Lung (tissue), 12 donors: ENCODE results near the gene PCDH18. TPM values are rescaled to one million over a fixed set of nuclear protein-coding genes. Genes with fewer than 3 reads are reported as not detected.

ENCODE experiments used
- ATAC-seq: fragments of 200-7000 bp; cut with Tn5 transposase; one replicate; pipeline ENCODE4 v1.9.1; 2020; ENCODE audit warnings: moderate number of reproducible peaks; ENCODE audit not compliant: insufficient read depth, low FRiP score
- DNase-seq, 3 donors: peaks; one replicate each; pipeline ENCODE4 v3.0.0-alpha.2; 2013 to 2017
- H3K27ac ChIP-seq, 2 donors: one replicate each; pipeline ENCODE4 v1.5.1; 2013; ENCODE audit warnings: mild to moderate bottlenecking in 2 of 2, moderate library complexity in 2 of 2, control low read depth in 1 of 2, inconsistent platforms in 1 of 2, low read depth in 1 of 2, low read length in 1 of 2
- H3K27me3 ChIP-seq, 3 donors: one replicate each; pipeline ENCODE4 v1.5.1; 2013; ENCODE audit warnings: low read length in 2 of 3; ENCODE audit not compliant: control insufficient read depth in 3 of 3, insufficient read depth in 3 of 3
- H3K36me3 ChIP-seq, 4 donors: one replicate each; pipeline ENCODE4 v1.5.1; 2013; ENCODE audit warnings: low read length in 4 of 4, mild to moderate bottlenecking in 1 of 4, moderate library complexity in 1 of 4; ENCODE audit not compliant: control insufficient read depth in 4 of 4, insufficient read depth in 4 of 4
- H3K4me1 ChIP-seq, 5 donors: one replicate each; pipeline ENCODE4 v1.5.1; 2013; ENCODE audit warnings: low read length in 5 of 5, mild to moderate bottlenecking in 2 of 5, moderate library complexity in 1 of 5; ENCODE audit not compliant: control insufficient read depth in 5 of 5, insufficient read depth in 5 of 5
- H3K4me3 ChIP-seq: one replicate; pipeline ENCODE4 v1.5.1; 2013; ENCODE audit warnings: mild to moderate bottlenecking, control low read depth, moderate library complexity
- H3K9ac ChIP-seq, 2 donors: one replicate each; pipeline ENCODE4 v1.5.1; 2013; ENCODE audit warnings: low read length in 2 of 2, control low read depth in 1 of 2; ENCODE audit not compliant: insufficient read depth in 1 of 2
- H3K9me3 ChIP-seq, 4 donors: one replicate each; pipeline ENCODE4 v1.5.1; 2013; ENCODE audit warnings: low read length in 3 of 4, mild to moderate bottlenecking in 1 of 4, moderate library complexity in 1 of 4; ENCODE audit not compliant: control insufficient read depth in 4 of 4, insufficient read depth in 3 of 4
- CTCF ChIP-seq: IDR thresholded peaks from 2 replicates; pipeline ENCODE4 v1.5.1; 2012; ENCODE audit warnings: mild to moderate bottlenecking; ENCODE audit errors: control extremely low read depth, extremely low read depth
- WGBS, 2 donors: extraction: QIAGEN DNeasy Blood & Tissue Kit; methylation state at CpG; one replicate each; pipeline ENCODE4 v1.1.7; 2013; 5-methylcytosine and 5-hydroxymethylcytosine counted together
- polyA plus RNA-seq, 2 donors: library from polyadenylated mRNA; stranded (reverse); fragments of 200-250 nt; gene quantifications; one replicate each; pipeline ENCODE4 v1.2.1, GENCODE V29; 2013
- total RNA-seq, 2 donors: library from RNA; depleted of rRNA in 1 of 2; stranded (reverse); fragments of >200 nt in 1 of 2; gene quantifications; one replicate each; pipeline ENCODE4 v1.2.1, GENCODE V29; 2014 to 2021
- donor health status: control.
- donor health status: control.
- donor health status: Bipolar disorder and iron deficiency.
- donor health status: healthy.
- donor health status: DM: yes; HTN: yes; CAD: no.

The PCDH18 gene
- total and polyA plus RNA-seq, 4 donors: 1.7 to 106 (median 4.8) TPM

DNA sequence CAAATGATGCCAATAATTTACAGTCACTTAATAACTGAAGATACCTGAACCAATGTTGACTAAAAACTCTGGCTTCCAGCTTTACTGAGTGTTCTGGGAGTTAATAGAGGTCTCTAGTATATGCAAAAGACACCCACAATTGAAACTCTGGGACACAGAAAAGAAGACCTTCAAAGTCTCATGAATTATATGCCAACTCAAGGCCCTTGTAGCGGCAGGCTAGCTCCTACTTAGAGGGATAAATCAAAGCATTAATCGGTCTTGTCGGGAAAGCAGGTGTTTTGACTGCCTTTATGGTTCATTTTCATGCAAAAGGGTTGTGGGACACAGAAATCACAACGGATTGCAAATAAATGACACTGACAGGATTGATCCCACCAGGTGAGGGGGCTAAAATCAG is 55.9 kb downstream of the PCDH18 start:
- H3K4me3 ChIP-seq: no peak overlapping the region
- no peaks in the 10 kb centered on the region for H3K36me3 ChIP-seq
- no peak for TF ChIP-seq CTCF
- H3K4me1 ChIP-seq: peaks cover 0 to 25% (median 3%) of the 10 kb centered on the region in 5 donors
- H3K27ac ChIP-seq: no peak overlapping the region
- H3K9ac ChIP-seq: no peak overlapping the region
- ATAC-seq (no peak), DNase-seq (no peak)
- H3K9me3 ChIP-seq: no peaks in the 10 kb centered on the region
- 75 to 83% methylated on average over 4 of the region's 4 CpGs for WGBS, 2 donors
- no peaks in the 10 kb centered on the region for H3K27me3 ChIP-seq

DNA sequence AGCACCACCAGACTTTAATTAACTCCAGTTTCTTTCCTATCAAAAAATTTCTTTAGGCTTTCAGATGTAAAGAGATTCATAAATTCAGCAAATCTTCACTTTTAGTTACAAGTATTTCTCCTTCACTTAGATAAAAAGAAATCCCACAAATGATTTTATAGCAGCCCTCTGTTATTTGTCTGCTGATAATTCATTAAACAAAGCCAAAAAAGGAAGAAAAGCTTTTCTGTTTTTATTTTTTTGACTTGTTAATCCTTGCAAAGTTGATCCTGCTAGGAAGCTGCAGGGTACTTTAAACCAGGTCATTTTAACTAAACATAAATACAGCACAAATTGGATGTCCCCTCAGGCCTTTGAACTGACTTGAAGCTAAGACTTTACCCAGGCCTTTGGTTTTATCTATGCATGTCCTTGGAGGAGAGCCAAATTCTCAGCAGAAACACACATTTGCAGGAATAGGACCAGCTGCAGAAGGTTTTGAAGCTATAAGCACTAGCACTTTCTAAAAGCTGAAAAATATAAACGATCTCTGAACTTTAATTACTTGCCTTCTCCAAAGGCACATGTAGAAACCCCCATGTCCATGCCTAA is 57.5 kb downstream of the PCDH18 start:
- no peak for ATAC-seq
- peak; percentile 72 to 98 (median 98) for DNase-seq
- Histone ChIP-seq H3K4me3 (no peak overlapping the region), H3K27ac (no peak overlapping the region), H3K9me3 (no peaks in the 10 kb centered on the region), H3K27me3 (no peaks in the 10 kb centered on the region), H3K36me3 (no peaks in the 10 kb centered on the region), H3K9ac (no peak overlapping the region), H3K4me1 (peaks cover 0 to 25% (median 3%) of the 10 kb centered on the region in 5 donors)
- WGBS, 2 donors: 26 to 65% methylated on average over 1 of the region's 1 CpG
- no peak for TF ChIP-seq CTCF

- DNase-seq: no peak
- H3K9ac ChIP-seq: no peak overlapping the region
These were observed 60.4 kb downstream of the PCDH18 start for GRCh38 chr4:137471895-137472294.

More at GRCh38 chr4:137471895-137472294, 60.4 kb downstream of the PCDH18 start:
- no peaks in the 10 kb centered on the region for H3K27me3 ChIP-seq
- H3K9me3 ChIP-seq: peaks cover 0 to 4% (median 0%) of the 10 kb centered on the region in 4 donors
- no peak for ATAC-seq
- H3K36me3 ChIP-seq: no peaks in the 10 kb centered on the region
- H3K4me3 ChIP-seq: no peak overlapping the region
- 70 to 91% methylated on average over 2 of the region's 2 CpGs for WGBS, 2 donors
- no peak overlapping the region for H3K27ac ChIP-seq
- no peak for TF ChIP-seq CTCF
- H3K4me1 ChIP-seq: peaks cover 0 to 25% (median 3%) of the 10 kb centered on the region in 5 donors
